Effector memory CD8-positive, alpha-beta T cell (primary cell): ENCODE measurements around the gene NPIPA8.
"Not testable (repeated sequence)": the region's sequence is repeated elsewhere in the genome, so short reads cannot be mapped to it uniquely, and the experiment has no call there.

Experiments used
- ATAC-seq: fragments of 150-1000 bp; cut with Tn5 transposase; replicated peaks from 2 replicates; pipeline ENCODE4 v1.10.0; 2021; ENCODE audit warnings: mild to moderate bottlenecking, moderate library complexity
- DNase-seq, 3 experiments: peaks; one replicate each; pipeline ENCODE4 v3.0.0; 2021
- H3K27ac Mint-ChIP-seq, 2 donors: one replicate each; pipeline ENCODE4 v1.8.0; 2022; ENCODE audit warnings: mild to moderate bottlenecking in 2 of 2, mixed read lengths in 2 of 2, moderate library complexity in 2 of 2
- H3K27me3 Mint-ChIP-seq, 2 donors: one replicate each; pipeline ENCODE4 v1.8.0; 2022; ENCODE audit warnings: mixed read lengths in 2 of 2
- H3K36me3 Mint-ChIP-seq: one replicate; pipeline ENCODE4 v1.8.0; 2022; ENCODE audit warnings: mild to moderate bottlenecking, moderate library complexity, mixed read lengths; ENCODE audit not compliant: insufficient read depth
- H3K4me1 Mint-ChIP-seq, 2 donors: one replicate each; pipeline ENCODE4 v1.8.0; 2022; ENCODE audit warnings: low read depth in 2 of 2, mixed read lengths in 2 of 2
- H3K4me3 Mint-ChIP-seq, 2 donors: one replicate each; pipeline ENCODE4 v1.8.0; 2022; ENCODE audit warnings: mild to moderate bottlenecking in 2 of 2, mixed read lengths in 2 of 2, moderate library complexity in 2 of 2
- H3K9me3 Mint-ChIP-seq, 2 donors: one replicate each; pipeline ENCODE4 v1.8.0; 2022; ENCODE audit warnings: mixed read lengths in 2 of 2
- total RNA-seq, 9 experiments: gene quantifications; one replicate each; lab custom pipeline; 2026; lab: John Stamatoyannopoulos, UW

The NPIPA8 gene
- total RNA-seq, result 0 reads per million in 9 experiments

DNA sequence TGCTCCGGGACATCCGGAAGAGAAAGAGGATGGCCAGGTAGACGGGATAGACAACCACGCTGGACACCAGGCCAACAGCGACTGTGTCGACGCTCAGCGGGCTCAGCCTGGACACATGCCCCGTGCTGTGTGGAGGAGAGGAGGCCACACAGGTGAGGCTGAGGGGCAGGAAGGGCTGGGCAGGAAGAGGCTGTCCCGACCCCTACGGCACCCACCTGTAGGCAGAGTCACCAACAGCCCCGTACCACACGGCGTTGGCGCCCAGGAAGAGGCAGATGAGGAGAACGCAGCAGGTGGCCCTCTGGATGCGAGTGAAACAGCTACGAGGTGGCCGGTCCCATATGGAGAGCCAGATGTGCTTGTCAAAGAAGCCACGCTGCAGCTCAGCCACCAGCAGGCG, at the start of gene NPIPA8:
NPIPA8 (minus strand) TSS at position 101 of the 400 bp plus-strand sequence. CDS start 4,074 bp downstream, outside the sequence.
- H3K36me3 Mint-ChIP-seq, H3K4me1 Mint-ChIP-seq, DNase-seq, H3K9me3 Mint-ChIP-seq, H3K27me3 Mint-ChIP-seq, H3K27ac Mint-ChIP-seq, H3K4me3 Mint-ChIP-seq, ATAC-seq: not testable (repeated sequence)

GRCh38 chr16:18385285-18385684, 48.7 kb upstream of the NPIPA8 start:
- not testable (repeated sequence) for H3K27ac Mint-ChIP-seq, H3K9me3 Mint-ChIP-seq, ATAC-seq, H3K4me1 Mint-ChIP-seq, H3K4me3 Mint-ChIP-seq, H3K36me3 Mint-ChIP-seq, H3K27me3 Mint-ChIP-seq
- peak in 1 of 3 experiments; percentile 0 for DNase-seq

DNA sequence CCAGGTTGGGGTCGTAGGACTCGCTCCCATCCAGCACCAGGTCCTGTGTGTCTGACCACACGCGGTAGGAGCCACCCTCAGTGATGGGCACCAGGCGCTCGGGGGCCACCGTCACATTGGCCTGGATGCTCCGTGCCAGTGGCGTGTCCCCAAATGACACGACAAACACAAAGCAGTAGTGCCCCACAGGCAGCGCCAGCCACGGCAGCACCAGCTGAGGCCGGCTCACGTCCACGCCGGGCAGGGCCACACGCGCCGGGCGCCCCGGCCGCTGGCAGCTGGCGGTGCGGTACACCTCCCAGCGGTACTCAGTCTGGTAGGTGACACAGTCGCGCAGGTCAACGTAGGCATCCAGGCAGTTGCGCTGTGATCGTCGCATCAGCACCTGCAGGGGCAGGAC, 48.3 kb upstream of the NPIPA8 start:
- H3K36me3 Mint-ChIP-seq, ATAC-seq, H3K4me1 Mint-ChIP-seq, H3K27me3 Mint-ChIP-seq, H3K27ac Mint-ChIP-seq, H3K4me3 Mint-ChIP-seq, H3K9me3 Mint-ChIP-seq: not testable (repeated sequence)
- peak in 1 of 3 experiments; percentile 0 for DNase-seq

- peak in 1 of 3 experiments; percentile 0 for DNase-seq
- not testable (repeated sequence) for ATAC-seq, H3K27me3 Mint-ChIP-seq, H3K4me1 Mint-ChIP-seq, H3K9me3 Mint-ChIP-seq, H3K27ac Mint-ChIP-seq, H3K36me3 Mint-ChIP-seq, H3K4me3 Mint-ChIP-seq
Measured at GRCh38 chr16:18384098-18384636, 47.6 kb upstream of the NPIPA8 start.

- not testable (repeated sequence) for H3K27me3 Mint-ChIP-seq, H3K4me3 Mint-ChIP-seq, H3K4me1 Mint-ChIP-seq, H3K36me3 Mint-ChIP-seq, ATAC-seq, H3K27ac Mint-ChIP-seq, H3K9me3 Mint-ChIP-seq
- peak in 1 of 3 experiments; percentile 0 for DNase-seq
Measured at GRCh38 chr16:18382696-18383095, 46.2 kb upstream of the NPIPA8 start.

- H3K27me3 Mint-ChIP-seq, H3K4me1 Mint-ChIP-seq, H3K9me3 Mint-ChIP-seq, ATAC-seq, DNase-seq, H3K36me3 Mint-ChIP-seq, H3K27ac Mint-ChIP-seq, H3K4me3 Mint-ChIP-seq: not testable (repeated sequence)
Measured at GRCh38 chr16:18347742-18348141, 11.2 kb upstream of the NPIPA8 start.

- H3K36me3 Mint-ChIP-seq, H3K27me3 Mint-ChIP-seq, DNase-seq, H3K4me3 Mint-ChIP-seq, H3K27ac Mint-ChIP-seq, H3K9me3 Mint-ChIP-seq, H3K4me1 Mint-ChIP-seq, ATAC-seq: not testable (repeated sequence)
Measured at GRCh38 chr16:18346993-18347392, 10.5 kb upstream of the NPIPA8 start.

- DNase-seq, H3K27ac Mint-ChIP-seq, H3K27me3 Mint-ChIP-seq, H3K36me3 Mint-ChIP-seq, ATAC-seq, H3K4me1 Mint-ChIP-seq, H3K4me3 Mint-ChIP-seq, H3K9me3 Mint-ChIP-seq: not testable (repeated sequence)
Measured at GRCh38 chr16:18344634-18345033, 8.1 kb upstream of the NPIPA8 start.

- not testable (repeated sequence) for H3K27me3 Mint-ChIP-seq, H3K9me3 Mint-ChIP-seq, H3K36me3 Mint-ChIP-seq, H3K4me3 Mint-ChIP-seq, H3K27ac Mint-ChIP-seq, DNase-seq, ATAC-seq, H3K4me1 Mint-ChIP-seq
Measured at GRCh38 chr16:18341986-18342385, 5.5 kb upstream of the NPIPA8 start.

DNA sequence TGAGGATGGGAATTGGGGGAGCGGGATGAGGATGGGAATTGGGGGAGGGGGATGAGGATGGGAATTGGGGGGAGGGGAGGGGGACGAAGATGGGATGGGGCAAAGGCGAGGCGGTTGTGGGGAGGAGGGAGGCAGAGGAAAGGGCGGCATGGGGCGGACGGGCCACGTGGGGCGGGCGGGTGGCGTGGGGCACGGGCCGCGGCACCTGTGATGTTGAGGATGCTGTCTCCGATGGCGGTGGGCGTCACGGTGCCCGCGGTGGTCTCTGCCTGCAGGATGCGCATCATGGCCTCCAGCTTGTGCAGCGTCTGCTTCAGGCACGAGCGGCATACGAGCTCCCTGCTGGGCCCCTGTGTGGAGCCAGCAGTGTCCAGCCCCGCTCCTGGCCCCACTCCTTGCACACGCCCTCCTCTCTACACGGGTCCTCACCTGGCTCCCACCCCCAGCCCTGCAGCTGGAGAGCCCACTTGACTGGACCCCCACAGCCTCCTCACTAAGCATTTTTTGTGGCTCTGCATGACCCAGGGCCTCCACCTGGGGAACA, 5.0 kb upstream of the NPIPA8 start:
- not testable (repeated sequence) for H3K4me3 Mint-ChIP-seq, H3K4me1 Mint-ChIP-seq, H3K27ac Mint-ChIP-seq, H3K27me3 Mint-ChIP-seq, DNase-seq, H3K9me3 Mint-ChIP-seq, H3K36me3 Mint-ChIP-seq, ATAC-seq

- not testable (repeated sequence) for DNase-seq, H3K27me3 Mint-ChIP-seq, H3K27ac Mint-ChIP-seq, H3K36me3 Mint-ChIP-seq, H3K9me3 Mint-ChIP-seq, H3K4me1 Mint-ChIP-seq, H3K4me3 Mint-ChIP-seq, ATAC-seq
Measured at GRCh38 chr16:18339210-18339609, 2.7 kb upstream of the NPIPA8 start.

GRCh38 chr16:18311811-18312210, 24.7 kb downstream of the NPIPA8 start:
- not testable (repeated sequence) for DNase-seq, H3K27ac Mint-ChIP-seq, H3K4me1 Mint-ChIP-seq, H3K27me3 Mint-ChIP-seq, H3K4me3 Mint-ChIP-seq, H3K9me3 Mint-ChIP-seq, ATAC-seq, H3K36me3 Mint-ChIP-seq

GRCh38 chr16:18309159-18309558, 27.4 kb downstream of the NPIPA8 start:
- not testable (repeated sequence) for H3K27me3 Mint-ChIP-seq, DNase-seq, H3K27ac Mint-ChIP-seq, H3K36me3 Mint-ChIP-seq, H3K9me3 Mint-ChIP-seq, H3K4me1 Mint-ChIP-seq, H3K4me3 Mint-ChIP-seq, ATAC-seq

GRCh38 chr16:18307241-18307640, 29.3 kb downstream of the NPIPA8 start:
- not testable (repeated sequence) for H3K27me3 Mint-ChIP-seq, H3K4me1 Mint-ChIP-seq, H3K9me3 Mint-ChIP-seq, DNase-seq, H3K4me3 Mint-ChIP-seq, H3K27ac Mint-ChIP-seq, ATAC-seq, H3K36me3 Mint-ChIP-seq
